ENCODE data around the gene ZNF511. TPM values are rescaled to one million over a fixed set of nuclear protein-coding genes. Genes with fewer than 3 reads are reported as not detected.

The ZNF511 gene
- total RNA-seq, 2 experiments from 2014 or later: 58.0 to 60.1 TPM

GRCh38 chr10:133309100-133309719, 496 bp downstream of the ZNF511 start:
- Mint-ChIP-seq H3K4me3 (peak overlapping the region; percentile 95), H3K27ac (peak overlapping the region; percentile 86), H3K9me3 (no peaks in the 10 kb centered on the region), H3K27me3 (no peaks in the 10 kb centered on the region), H3K4me1 (ENCODE audit: low read depth) (peaks cover 24% of the 10 kb centered on the region), H3K36me3 (ENCODE audit: low read depth) (peaks cover 9% of the 10 kb centered on the region)
- intact Hi-C loops (cut with micrococcal nuclease): no loop called here
- CTCF ChIA-PET: no interaction called here
- DNase-seq: peak; percentile 95
- no peak for TF ChIP-seq CTCF (IDR thresholded peaks at IDR 0.05)
- POLR2A ChIA-PET: interaction anchor here (0.9 to 1.7 kb wide), 2 partner anchors 20 to 31 kb away, joined by 4 read pairs; no protein-coding TSS in a partner anchor
- peak; percentile 92 for ATAC-seq

- no peak for TF ChIP-seq CTCF (IDR thresholded peaks at IDR 0.05)
- Mint-ChIP-seq H3K27me3 (no peaks in the 10 kb centered on the region), H3K4me1 (ENCODE audit: low read depth) (peaks cover 21% of the 10 kb centered on the region), H3K4me3 (peak overlapping the region; percentile 95), H3K36me3 (ENCODE audit: low read depth) (peaks cover 9% of the 10 kb centered on the region), H3K27ac (peak overlapping the region; percentile 34), H3K9me3 (no peaks in the 10 kb centered on the region)
- ATAC-seq (no peak), DNase-seq (no peak)
- CTCF ChIA-PET: interaction anchor here (1.4 kb wide), 1 partner anchor 20 kb away, joined by 3 read pairs; no protein-coding TSS in a partner anchor
- POLR2A ChIA-PET: interaction anchor here (0.9 to 1.7 kb wide), 3 partner anchors 15 to 31 kb away, joined by 4 to 5 read pairs (median 4); no protein-coding TSS in a partner anchor
- intact Hi-C loops (cut with micrococcal nuclease): no loop called here
Measured at GRCh38 chr10:133309720-133310398, 1.1 kb downstream of the ZNF511 start.

- no peak for ATAC-seq
- no peaks in the 10 kb centered on the region for H3K27me3 Mint-ChIP-seq
- intact Hi-C loops (cut with micrococcal nuclease): no loop called here
- peaks cover 19% of the 10 kb centered on the region for H3K4me1 Mint-ChIP-seq (ENCODE audit: low read depth)
- H3K27ac Mint-ChIP-seq: no peak overlapping the region
- ChIA-PET POLR2A (interaction anchor here (1.3 kb wide), 1 partner anchor 14 kb away, joined by 5 read pairs; no protein-coding TSS in a partner anchor), CTCF (interaction anchor here (1.4 kb wide), 1 partner anchor 19 kb away, joined by 3 read pairs; no protein-coding TSS in a partner anchor)
- no peak for TF ChIP-seq CTCF (IDR thresholded peaks at IDR 0.05)
- no peak for DNase-seq
- H3K36me3 Mint-ChIP-seq (ENCODE audit: low read depth): peaks cover 9% of the 10 kb centered on the region
- peak overlapping the region; percentile 95 for H3K4me3 Mint-ChIP-seq
- no peaks in the 10 kb centered on the region for H3K9me3 Mint-ChIP-seq
Measured at GRCh38 chr10:133310399-133310755, 1.7 kb downstream of the ZNF511 start.

GRCh38 chr10:133310789-133311188, 2.1 kb downstream of the ZNF511 start:
- H3K27me3 Mint-ChIP-seq: no peaks in the 10 kb centered on the region
- DNase-seq (no peak), ATAC-seq (no peak)
- H3K36me3 Mint-ChIP-seq (ENCODE audit: low read depth): peaks cover 9% of the 10 kb centered on the region
- ChIA-PET POLR2A (interaction anchor here (1.3 kb wide), 1 partner anchor 14 kb away, joined by 5 read pairs; no protein-coding TSS in a partner anchor), CTCF (interaction anchor here (1.4 kb wide), 1 partner anchor 19 kb away, joined by 3 read pairs; no protein-coding TSS in a partner anchor)
- H3K27ac Mint-ChIP-seq: no peak overlapping the region
- no peak overlapping the region for H3K4me3 Mint-ChIP-seq
- TF ChIP-seq CTCF (IDR thresholded peaks at IDR 0.05): no peak
- intact Hi-C loops (cut with micrococcal nuclease): no loop called here
- H3K4me1 Mint-ChIP-seq (ENCODE audit: low read depth): peaks cover 17% of the 10 kb centered on the region
- H3K9me3 Mint-ChIP-seq: no peaks in the 10 kb centered on the region

- CTCF ChIA-PET: no interaction called here
- POLR2A ChIA-PET: interaction anchor here (0.7 kb wide), 1 partner anchor 74 kb away, joined by 3 read pairs; the partner anchor contains the start of gene VENTX
- no peaks in the 10 kb centered on the region for H3K27me3 Mint-ChIP-seq
- H3K27ac Mint-ChIP-seq: no peak overlapping the region
- H3K4me3 Mint-ChIP-seq: no peak overlapping the region
- ATAC-seq (no peak), DNase-seq (no peak)
- no peak for TF ChIP-seq CTCF (IDR thresholded peaks at IDR 0.05)
- H3K9me3 Mint-ChIP-seq: no peaks in the 10 kb centered on the region
- H3K4me1 Mint-ChIP-seq (ENCODE audit: low read depth): peaks cover 12% of the 10 kb centered on the region
- H3K36me3 Mint-ChIP-seq (ENCODE audit: low read depth): peaks cover 9% of the 10 kb centered on the region
- intact Hi-C loops (cut with micrococcal nuclease): no loop called here
Measured at GRCh38 chr10:133311570-133311969, 2.9 kb downstream of the ZNF511 start.

Data from activated CD8-positive, alpha-beta T cell treated with anti-CD3 and anti-CD28 coated beads for 36 hours (primary cell).